Measurements from ENCODE around the gene CD40. TPM values are rescaled to one million over a fixed set of nuclear protein-coding genes. Genes with fewer than 3 reads are reported as not detected.
"Not testable (repeated sequence)": the region's sequence is repeated elsewhere in the genome, so short reads cannot be mapped to it uniquely, and the experiment has no call there.

CD40 gene
- polyA plus RNA-seq, 1 experiment, result 0.21 TPM

- Histone ChIP-seq H3K4me3 (ENCODE audit: low read depth, low read length) (peak overlapping the region; percentile 70), H3K9me3 (ENCODE audit: control insufficient read depth, insufficient read depth, low read length) (peaks cover 4% of the 10 kb centered on the region; the same call in 1 of the 2 replicates), H3K27me3 (ENCODE audit: control insufficient read depth, insufficient read depth, low read length) (no peaks in the 10 kb centered on the region), H3K27ac (ENCODE audit: low read depth, low read length) (peak overlapping the region; percentile 69)
- POLR2A ChIA-PET, result interaction anchor here (1.3 kb wide), 1 partner anchor 30 kb away, joined by 3 read pairs; no protein-coding TSS in a partner anchor
- no peak for TF ChIP-seq CTCF (IDR thresholded peaks at IDR 0.05; ENCODE audit: low read depth, low read length)
- CTCF ChIA-PET, result interaction anchor here (0.6 to 2.4 kb wide), 10 partner anchors 10 to 350 kb away, joined by 3 to 18 read pairs (median 4); no protein-coding TSS in a partner anchor
- DNase-seq (ENCODE audit: low read depth, low spot score), result no peak
These were observed 29.5 kb upstream of the CD40 start for GRCh38 chr20:46088409-46089166.

GRCh38 chr20:46089167-46089416 lies 29.0 kb upstream of the CD40 start:
- POLR2A ChIA-PET, result interaction anchor here (1.3 kb wide), 1 partner anchor 31 kb away, joined by 3 read pairs; no protein-coding TSS in a partner anchor
- CTCF ChIA-PET, result interaction anchor here (0.9 to 2.4 kb wide), 6 partner anchors 23 to 349 kb away, joined by 3 to 18 read pairs (median 5); no protein-coding TSS in a partner anchor

GRCh38 chr20:46089417-46090388 lies 28.4 kb upstream of the CD40 start, which contains the start of gene NCOA5:
Gene NCOA5, minus strand, starts transcription at chr20:46089962. Its CDS starts 10,538 bp downstream, at chr20:46079424.
- peak; percentile 86 for DNase-seq (ENCODE audit: low read depth, low spot score)
- ChIA-PET CTCF (interaction anchor here (2.4 kb wide), 1 partner anchor 76 kb away, joined by 18 read pairs; no protein-coding TSS in a partner anchor), POLR2A (interaction anchor here (1.3 kb wide), 1 partner anchor 31 kb away, joined by 3 read pairs; no protein-coding TSS in a partner anchor)
- Histone ChIP-seq H3K27ac (ENCODE audit: low read depth, low read length) (peak within 1 kb of the TSS; percentile 69), H3K27me3 (ENCODE audit: control insufficient read depth, insufficient read depth, low read length) (no peaks in the 10 kb centered on the region), H3K4me3 (ENCODE audit: low read depth, low read length) (peak within 1 kb of the TSS; percentile 70), H3K9me3 (ENCODE audit: control insufficient read depth, insufficient read depth, low read length) (peaks cover 4% of the 10 kb centered on the region; the same call in 1 of the 2 replicates)
- peak; percentile 5; the same call in 1 of the 2 replicates for TF ChIP-seq CTCF (IDR thresholded peaks at IDR 0.05; ENCODE audit: low read depth, low read length)

More at GRCh38 chr20:46089167-46089416, 29.0 kb upstream of the CD40 start:
- Histone ChIP-seq H3K4me3 (ENCODE audit: low read depth, low read length) (peak overlapping the region; percentile 70), H3K27me3 (ENCODE audit: control insufficient read depth, insufficient read depth, low read length) (no peaks in the 10 kb centered on the region), H3K9me3 (ENCODE audit: control insufficient read depth, insufficient read depth, low read length) (peaks cover 4% of the 10 kb centered on the region; the same call in 1 of the 2 replicates), H3K27ac (ENCODE audit: low read depth, low read length) (peak overlapping the region; percentile 69)
- no peak for TF ChIP-seq CTCF (IDR thresholded peaks at IDR 0.05; ENCODE audit: low read depth, low read length)
- DNase-seq (ENCODE audit: low read depth, low spot score), result no peak

- H3K9me3 ChIP-seq (ENCODE audit: control insufficient read depth, insufficient read depth, low read length); H3K27me3 ChIP-seq (ENCODE audit: control insufficient read depth, insufficient read depth, low read length); H3K4me3 ChIP-seq (ENCODE audit: low read depth, low read length); H3K27ac ChIP-seq (ENCODE audit: low read depth, low read length); DNase-seq (ENCODE audit: low read depth, low spot score); POLR2A ChIA-PET: not testable (repeated sequence)
- CTCF ChIA-PET, result interaction anchor here (1.0 kb wide), 1 partner anchor 257 kb away, joined by 3 read pairs; no protein-coding TSS in a partner anchor
These were observed 26.2 kb upstream of the CD40 start for GRCh38 chr20:46091622-46092535.

Measured in AG04450 (cell line).